NOMO-1 (cell line): ENCODE measurements around the gene MARCHF9.

Source experiments
- DNase-seq, 2 experiments: peaks; one replicate each; lab custom pipeline; 2025; ENCODE audit not compliant: unreplicated experiment in 2 of 2; lab: John Stamatoyannopoulos, UW

Gene MARCHF9

GRCh38 chr12:57782608-57783465, 27.9 kb downstream of the MARCHF9 start, which contains the start of gene TSFM:
Gene TSFM (plus strand): TSS chr12:57782787. CDS start chr12:57782802, 15 bp downstream.
- peak; percentile 90 to 93 for DNase-seq

DNA sequence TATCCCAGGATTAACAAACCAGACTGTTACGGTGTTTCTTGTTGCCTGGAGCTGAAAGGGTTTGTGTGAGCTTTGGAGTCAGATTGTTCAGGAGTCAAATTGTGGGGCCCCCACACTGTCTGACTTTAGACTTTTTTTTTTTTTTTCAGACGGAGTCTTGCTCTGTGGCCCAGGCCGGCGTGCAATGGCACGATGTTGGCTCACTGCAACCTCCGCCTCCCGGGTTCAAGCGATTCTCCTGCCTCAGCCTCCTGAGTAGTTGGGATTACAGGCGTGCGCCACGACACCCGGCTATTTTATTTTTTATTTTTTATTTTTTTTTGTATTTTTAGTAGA, 28.5 kb downstream of the MARCHF9 start:
- no peak for DNase-seq

- no peak for DNase-seq
Measured at GRCh38 chr12:57783861-57784260, 29.0 kb downstream of the MARCHF9 start.

GRCh38 chr12:57793920-57794319, 39.0 kb downstream of the MARCHF9 start:
- no peak for DNase-seq

- no peak for DNase-seq
Measured at GRCh38 chr12:57795354-57795753, 40.5 kb downstream of the MARCHF9 start.

DNA sequence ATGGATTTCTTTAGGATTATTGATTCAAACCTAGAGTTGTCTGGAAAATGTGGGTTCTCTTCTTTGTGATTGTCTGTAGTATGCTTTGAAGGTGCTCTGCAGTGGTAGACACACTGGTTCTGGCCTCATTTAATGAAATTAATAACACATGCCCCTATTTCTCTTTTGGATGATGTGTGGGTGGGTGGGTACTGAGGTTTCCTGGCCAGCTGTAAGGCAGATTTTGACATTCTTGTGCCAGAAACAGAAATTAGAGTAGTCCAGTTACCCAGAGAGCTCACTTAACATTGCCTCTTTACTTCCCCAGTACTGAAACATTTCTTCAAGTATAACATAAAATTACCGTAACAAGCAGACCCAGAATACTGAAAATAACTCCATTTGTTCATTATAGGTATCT, 42.1 kb downstream of the MARCHF9 start:
- no peak for DNase-seq

- DNase-seq: peak in 1 of 2 experiments; percentile 42
Measured at GRCh38 chr12:57797933-57798332, 43.0 kb downstream of the MARCHF9 start.

- DNase-seq: no peak
Measured at GRCh38 chr12:57800965-57801364, 46.1 kb downstream of the MARCHF9 start.

DNA sequence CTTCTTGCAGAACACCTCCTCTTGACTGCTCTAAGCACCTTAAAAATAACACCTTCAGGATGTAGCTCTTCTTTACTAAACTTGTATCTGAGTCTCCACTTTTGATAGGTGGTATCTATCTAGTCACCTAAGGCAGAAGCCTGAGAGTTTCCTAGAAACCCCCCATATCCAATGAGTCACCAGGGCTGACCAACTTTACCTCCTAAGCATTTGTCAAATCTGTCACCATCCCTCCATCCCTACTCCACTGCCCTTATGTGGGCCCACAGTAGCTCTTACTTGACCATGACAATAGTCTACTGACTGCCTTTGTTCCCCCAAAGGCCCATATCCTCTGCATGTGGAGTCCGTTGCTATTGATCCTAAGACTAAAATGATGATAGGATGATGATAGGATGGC, 47.7 kb downstream of the MARCHF9 start:
- DNase-seq: no peak

- peak in 1 of 2 experiments; percentile 2 for DNase-seq
Measured at GRCh38 chr12:57803319-57803893, 48.5 kb downstream of the MARCHF9 start.

DNA sequence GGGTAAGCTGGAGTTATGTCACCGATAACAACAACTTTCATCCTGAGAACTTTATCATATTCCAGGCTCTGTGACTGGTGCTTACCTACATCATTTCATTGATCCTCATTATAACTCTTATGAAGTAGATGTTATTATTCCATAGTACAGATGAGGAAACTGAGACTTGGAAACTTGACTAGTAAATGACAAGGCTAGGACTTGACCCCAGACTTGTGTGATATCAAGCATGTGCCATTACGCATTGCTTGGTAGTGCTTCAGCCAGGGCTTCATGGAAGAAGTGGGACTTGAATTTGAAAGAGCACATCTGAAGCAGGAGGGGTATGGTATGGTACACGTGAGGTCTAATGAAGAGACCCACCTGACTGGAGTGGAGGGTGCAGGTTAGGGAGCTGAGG, 51.8 kb downstream of the MARCHF9 start:
- DNase-seq: no peak

- DNase-seq: no peak
Measured at GRCh38 chr12:57807285-57807684, 52.4 kb downstream of the MARCHF9 start.

DNA sequence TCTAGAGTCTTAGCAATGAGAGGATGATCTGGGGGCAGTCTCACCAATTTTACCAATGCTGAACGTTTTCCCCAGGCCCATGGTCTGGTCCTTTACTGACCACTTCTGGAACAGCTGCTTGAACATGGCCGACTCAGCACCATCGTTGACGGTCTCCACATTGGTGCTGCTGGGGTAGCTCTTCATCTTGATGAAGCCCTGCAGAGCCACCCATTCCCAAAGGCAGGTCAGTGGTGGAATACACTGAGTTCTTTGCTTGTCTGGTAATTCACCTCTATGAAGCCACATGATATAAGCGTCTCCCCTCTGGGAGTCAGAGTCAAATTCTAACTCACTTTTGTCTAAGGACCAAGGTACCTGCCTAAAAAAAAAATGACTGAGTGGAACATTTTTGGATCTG, 53.4 kb downstream of the MARCHF9 start:
- DNase-seq: no peak

GRCh38 chr12:57809425-57809824, 54.5 kb downstream of the MARCHF9 start:
- DNase-seq: no peak
